HCT116 (cell line): ENCODE data around the gene PHOSPHO1.

ENCODE experiments used
- FOSL1 ChIP-seq: IDR thresholded peaks from 2 replicates; pipeline ENCODE4 v1.6.1; 2012; ENCODE audit warnings: low read depth
- ZBTB33 ChIP-seq: IDR thresholded peaks from 2 replicates; pipeline ENCODE4 v1.6.1; 2011; ENCODE audit warnings: mild to moderate bottlenecking, low read length, moderate library complexity; ENCODE audit not compliant: insufficient replicate concordance; ENCODE audit errors: extremely low read depth

GRCh38 chr17:49254066-49254465, 23.5 kb upstream of the PHOSPHO1 start:
- no peak for TF ChIP-seq ZBTB33
- TF ChIP-seq FOSL1 = no peak
